NCI-H345 treated with DMSO at 0.1 percent for 48 hours (cell line): ENCODE results near the gene NUDT5.
"Not testable (repeated sequence)": the region's sequence is repeated elsewhere in the genome, so short reads cannot be mapped to it uniquely, and the experiment has no call there.

Source experiments
- DNase-seq: peaks from one replicate; lab custom pipeline; 2025; ENCODE audit not compliant: unreplicated experiment; lab: John Stamatoyannopoulos, UW

Gene NUDT5

GRCh38 chr10:12207114-12207513 lies 11.4 kb upstream of the NUDT5 start:
- DNase-seq, result no peak

GRCh38 chr10:12205082-12205481 lies 9.4 kb upstream of the NUDT5 start:
- DNase-seq, result no peak

- DNase-seq, result no peak
Measured at GRCh38 chr10:12202226-12202625, 6.5 kb upstream of the NUDT5 start.

GRCh38 chr10:12201543-12201942 lies 5.9 kb upstream of the NUDT5 start:
- DNase-seq, result no peak

- no peak for DNase-seq
Measured at GRCh38 chr10:12200850-12201249, 5.2 kb upstream of the NUDT5 start.

- no peak for DNase-seq
Measured at GRCh38 chr10:12198156-12198555, 2.5 kb upstream of the NUDT5 start.

GRCh38 chr10:12196531-12197211 lies 980 bp upstream of the NUDT5 start:
- no peak for DNase-seq

- no peak for DNase-seq
Measured at GRCh38 chr10:12195281-12195602, 449 bp downstream of the NUDT5 start.

GRCh38 chr10:12194752-12195271 lies 879 bp downstream of the NUDT5 start:
- no peak for DNase-seq

GRCh38 chr10:12193193-12193592 lies 2.5 kb downstream of the NUDT5 start:
- no peak for DNase-seq

- DNase-seq, result no peak
Measured at GRCh38 chr10:12191715-12192114, 4.0 kb downstream of the NUDT5 start.

GRCh38 chr10:12189426-12189825 lies 6.3 kb downstream of the NUDT5 start:
- no peak for DNase-seq

- DNase-seq, result no peak
Measured at GRCh38 chr10:12188656-12189055, 7.0 kb downstream of the NUDT5 start.

GRCh38 chr10:12187321-12187905 lies 8.3 kb downstream of the NUDT5 start:
- no peak for DNase-seq

GRCh38 chr10:12186323-12186722 lies 9.4 kb downstream of the NUDT5 start:
- DNase-seq, result no peak

GRCh38 chr10:12184165-12184564 lies 11.5 kb downstream of the NUDT5 start:
- DNase-seq, result no peak

GRCh38 chr10:12181065-12181775 lies 14.5 kb downstream of the NUDT5 start:
- no peak for DNase-seq

- DNase-seq, result no peak
Measured at GRCh38 chr10:12180221-12180974, 15.3 kb downstream of the NUDT5 start.

- DNase-seq, result no peak
Measured at GRCh38 chr10:12179606-12180170, 16.0 kb downstream of the NUDT5 start.

GRCh38 chr10:12177642-12178041 lies 18.0 kb downstream of the NUDT5 start:
- no peak for DNase-seq

GRCh38 chr10:12171512-12171911 lies 24.2 kb downstream of the NUDT5 start:
- not testable (repeated sequence) for DNase-seq
